IMR-90 (cell line): ENCODE measurements around the gene PLAC9. TPM values are rescaled to one million over a fixed set of nuclear protein-coding genes. Genes with fewer than 3 reads are reported as not detected.
A peak's percentile ranks its signal among the peaks of the same experiment; 100 is the strongest.

ENCODE experiments used
- ATAC-seq: fragments of 200-7000 bp; cut with Tn5 transposase; 2 replicates; pipeline ENCODE4 v1.9.1; 2020; ENCODE audit warnings: low read depth, mild to moderate bottlenecking, moderate library complexity
- BruUV-seq: library from RNA; stranded (reverse); fragments of 400-500 nt; replicated peaks from 2 replicates; lab custom pipeline; 2021; lab: Mats Ljungman, UMichigan
- CTCF ChIA-PET: fragments of 300-600 bp; formaldehyde crosslinking; extraction: SDS; loops from one replicate; lab custom pipeline; 2021; ENCODE audit warnings: antibody characterized with exemption; lab: Yijun Ruan, JAX
- POLR2A ChIA-PET: fragments of 300-600 bp; sonication (Branson Sonifier 250); formaldehyde crosslinking; loops from one replicate; lab custom pipeline; 2022; ENCODE audit warnings: antibody characterized with exemption; ENCODE audit not compliant: unreplicated experiment; lab: Charles Lee
- DNase-seq: peaks from one replicate; pipeline ENCODE4 v3.0.0; 2013
- H2AFZ ChIP-seq: replicated peaks from 2 replicates; pipeline ENCODE3; 2013; ENCODE audit warnings: low read length, mild to moderate bottlenecking; ENCODE audit not compliant: poor library complexity
- H2AK5ac ChIP-seq: 2 replicates; pipeline ENCODE4 v1.6.1; 2013; ENCODE audit warnings: low read depth, low read length, inconsistent platforms
- H2AK9ac ChIP-seq: replicated peaks from 2 replicates; pipeline ENCODE3; 2013; ENCODE audit warnings: mild to moderate bottlenecking, low read depth, low read length, moderate library complexity; ENCODE audit not compliant: poor library complexity
- H2BK120ac ChIP-seq: 2 replicates; pipeline ENCODE4 v1.6.1; 2013; ENCODE audit warnings: low read depth, low read length, inconsistent platforms
- H2BK15ac ChIP-seq: 3 replicates; pipeline ENCODE4 v1.6.1; 2013; ENCODE audit warnings: low read depth, low read length, inconsistent platforms
- H2BK20ac ChIP-seq: 2 replicates; pipeline ENCODE4 v1.6.1; 2013; ENCODE audit warnings: low read depth, mild to moderate bottlenecking, inconsistent platforms, low read length, moderate library complexity
- H2BK5ac ChIP-seq: 2 replicates; pipeline ENCODE4 v1.6.1; 2013; ENCODE audit warnings: mild to moderate bottlenecking, low read depth, low read length, inconsistent platforms; ENCODE audit not compliant: poor library complexity, severe bottlenecking
- H3K14ac ChIP-seq: replicated peaks from 2 replicates; pipeline ENCODE4 v1.6.1; 2013; ENCODE audit warnings: low read depth, low read length, inconsistent platforms
- H3K18ac ChIP-seq: 2 replicates; pipeline ENCODE4 v1.6.1; 2013; ENCODE audit warnings: low read depth, low read length, control low read depth
- H3K23ac ChIP-seq: 2 replicates; pipeline ENCODE4 v1.6.1; 2013; ENCODE audit warnings: low read depth, low read length, inconsistent platforms
- H3K27ac ChIP-seq: 2 replicates; pipeline ENCODE4 v1.5.1; 2013; ENCODE audit warnings: mild to moderate bottlenecking, control low read depth, low read length; ENCODE audit not compliant: insufficient read depth
- H3K27me3 ChIP-seq: 2 replicates; pipeline ENCODE4 v1.6.1; 2013; ENCODE audit warnings: low read length; ENCODE audit not compliant: control insufficient read depth, insufficient read depth
- H3K36me3 ChIP-seq: 2 replicates; pipeline ENCODE4 v1.6.1; 2013; ENCODE audit warnings: low read length, mixed read lengths; ENCODE audit not compliant: control insufficient read depth, insufficient read depth
- H3K4ac ChIP-seq: 2 replicates; pipeline ENCODE4 v1.6.1; 2013; ENCODE audit warnings: low read depth, low read length, inconsistent platforms
- H3K4me1 ChIP-seq: 2 replicates; pipeline ENCODE4 v1.6.1; 2013; ENCODE audit warnings: low read length, mixed read lengths; ENCODE audit not compliant: control insufficient read depth, insufficient read depth
- H3K4me2 ChIP-seq: 2 replicates; pipeline ENCODE4 v1.6.1; 2013; ENCODE audit warnings: low read depth, mild to moderate bottlenecking, control low read depth, low read length, moderate library complexity
- H3K4me3 ChIP-seq: 2 replicates; pipeline ENCODE4 v1.5.1; 2013; ENCODE audit warnings: low read depth, mild to moderate bottlenecking, control low read depth, low read length, moderate library complexity; ENCODE audit not compliant: insufficient read depth
- H3K56ac ChIP-seq: 2 replicates; pipeline ENCODE4 v1.6.1; 2013; ENCODE audit warnings: low read length, inconsistent platforms; ENCODE audit not compliant: insufficient read depth; ENCODE audit errors: extremely low read depth
- H3K79me1 ChIP-seq, 2 experiments: 2 replicates each; pipeline ENCODE4 v1.6.1; 2013; ENCODE audit warnings: low read length in 2 of 2, inconsistent platforms in 1 of 2, low read depth in 1 of 2
- H3K9ac ChIP-seq: 2 replicates; pipeline ENCODE4 v1.6.1; 2013; ENCODE audit warnings: low read depth, low read length, control low read depth
- H3K9me1 ChIP-seq: 2 replicates; pipeline ENCODE4 v1.6.1; 2013; ENCODE audit warnings: low read length, inconsistent platforms; ENCODE audit not compliant: insufficient read depth
- H3K9me3 ChIP-seq: 2 replicates; pipeline ENCODE4 v1.6.1; 2013; ENCODE audit warnings: low read length; ENCODE audit not compliant: control insufficient read depth, insufficient read depth
- H4K20me1 ChIP-seq: 2 replicates; pipeline ENCODE4 v1.6.1; 2013; ENCODE audit warnings: low read length, inconsistent platforms; ENCODE audit not compliant: insufficient read depth
- H4K5ac ChIP-seq: 2 replicates; pipeline ENCODE4 v1.6.1; 2013; ENCODE audit warnings: mild to moderate bottlenecking, low read depth, low read length, control low read depth
- H4K8ac ChIP-seq, 2 experiments: 2 replicates each; pipeline ENCODE4 v1.6.1; 2013; ENCODE audit warnings: low read depth in 2 of 2, low read length in 2 of 2, control low read depth in 1 of 2, inconsistent platforms in 1 of 2
- H4K91ac ChIP-seq: 2 replicates; pipeline ENCODE4 v1.6.1; 2013; ENCODE audit warnings: low read depth, low read length, inconsistent platforms; ENCODE audit not compliant: insufficient read depth
- BHLHE40 ChIP-seq: fragments of 150-350 bp; IDR thresholded peaks from 2 replicates; pipeline ENCODE4 v1.6.1; 2016; ENCODE audit warnings: mild to moderate bottlenecking, low read depth, low read length
- CEBPB ChIP-seq: IDR thresholded peaks from 2 replicates; pipeline ENCODE4 v1.6.1; 2012; ENCODE audit warnings: low read depth, low read length, improper control_type of control experiment
- CHD1 ChIP-seq: IDR thresholded peaks from 2 replicates; pipeline ENCODE4 v1.6.1; 2012; ENCODE audit warnings: low read depth, low read length, improper control_type of control experiment
- CTCF ChIP-seq: conservative IDR thresholded peaks from 2 replicates; pipeline ENCODE4 v1.5.1; 2012; ENCODE audit warnings: mild to moderate bottlenecking, low read depth, low read length, improper control_type of control experiment
- ELK1 ChIP-seq: fragments of 150-350 bp; IDR thresholded peaks from 2 replicates; pipeline ENCODE4 v1.6.1; 2016; ENCODE audit warnings: low read depth, mild to moderate bottlenecking, low read length, moderate library complexity, borderline replicate concordance
- FOS ChIP-seq: fragments of 150-350 bp; IDR thresholded peaks from 2 replicates; pipeline ENCODE4 v1.6.1; 2016; ENCODE audit warnings: low read depth, low read length
- MAFK ChIP-seq: IDR thresholded peaks from 2 replicates; pipeline ENCODE4 v1.6.1; 2012; ENCODE audit warnings: low read depth, low read length, improper control_type of control experiment
- MAZ ChIP-seq: IDR thresholded peaks from 2 replicates; pipeline ENCODE4 v1.6.1; 2012; ENCODE audit warnings: low read depth, mild to moderate bottlenecking, low read length, improper control_type of control experiment, moderate library complexity, borderline replicate concordance
- MXI1 ChIP-seq: IDR thresholded peaks from 2 replicates; pipeline ENCODE4 v1.6.1; 2012; ENCODE audit warnings: low read depth, mild to moderate bottlenecking, low read length, moderate library complexity, borderline replicate concordance
- NFE2L2 ChIP-seq: fragments of 150-350 bp; IDR thresholded peaks from 2 replicates; pipeline ENCODE4 v1.6.1; 2016; ENCODE audit warnings: low read depth, mild to moderate bottlenecking, low read length
- POLR2A ChIP-seq: IDR thresholded peaks from 2 replicates; pipeline ENCODE4 v1.6.1; 2012; ENCODE audit warnings: mild to moderate bottlenecking, low read depth, low read length
- RAD21 ChIP-seq: IDR thresholded peaks from 2 replicates; pipeline ENCODE4 v1.6.1; 2012; ENCODE audit warnings: low read length, improper control_type of control experiment
- RCOR1 ChIP-seq: IDR thresholded peaks from 2 replicates; pipeline ENCODE4 v1.6.1; 2012; ENCODE audit warnings: mild to moderate bottlenecking, low read length, improper control_type of control experiment; ENCODE audit not compliant: insufficient replicate concordance
- RFX5 ChIP-seq: IDR thresholded peaks from 2 replicates; pipeline ENCODE4 v1.8.0; 2012; ENCODE audit warnings: low read depth, mild to moderate bottlenecking, low read length, moderate library complexity
- SMC3 ChIP-seq: fragments of 150-350 bp; IDR thresholded peaks from 2 replicates; pipeline ENCODE4 v1.6.1; 2016; ENCODE audit warnings: low read depth, mild to moderate bottlenecking, antibody characterized with exemption, low read length, moderate library complexity
- USF2 ChIP-seq: fragments of 150-350 bp; IDR thresholded peaks from 2 replicates; pipeline ENCODE4 v1.6.1; 2017; ENCODE audit warnings: mild to moderate bottlenecking, antibody characterized with exemption, low read length, low read depth
- WGBS, 2 experiments: methylation state at CpG; one replicate each; pipeline versions ENCODE4 v1.1.5 to v1.1.7; 2013; ENCODE audit warnings: missing lambda C conversion rate in 2 of 2; ENCODE audit not compliant: insufficient read length in 1 of 2; ENCODE audit errors: extremely low coverage in 2 of 2; 5-methylcytosine and 5-hydroxymethylcytosine counted together
- dilution Hi-C: fragments of 300-500 bp; cut with HindIII; formaldehyde crosslinking; loops from one replicate; pipeline ENCODE4 v1.14.3; 2018; ENCODE audit warnings: low sequenced_read_pairs; ENCODE audit not compliant: unreplicated experiment
- in situ Hi-C: fragments of 300-500 bp; cut with MboI; formaldehyde crosslinking; loops from 3 replicates; pipeline ENCODE4 v1.14.3; 2019; ENCODE audit warnings: low sequenced_read_pairs, inconsistent platforms, mixed read lengths
- intact Hi-C: fragments of 100-400 bp; cut with micrococcal nuclease; formaldehyde crosslinking; loops from 2 replicates; pipeline ENCODE4 v1.10.0; 2022
- polyA plus RNA-seq, 3 experiments: library from polyadenylated mRNA; depleted of rRNA; stranded (reverse); fragments of >200 nt; gene quantifications; 2 replicates each; pipeline ENCODE4 v1.2.3, GENCODE V29; 2012; ENCODE audit warnings: low replicate concordance in 1 of 3
- total RNA-seq: library from RNA; depleted of rRNA; stranded (reverse); fragments of >200 nt; gene quantifications from 2 replicates; pipeline ENCODE4 v1.2.3, GENCODE V29; 2012

Gene PLAC9
- total and polyA plus RNA-seq, 2 of the 4 experiments (the other 2 are of a cell fraction): 1.6 to 12.2 TPM

- Histone ChIP-seq H3K4me3 (no peak overlapping the region), H3K9me3 (no peaks in the 10 kb centered on the region), H3K4me1 (no peaks in the 10 kb centered on the region; the same call in 1 of the 2 replicates), H3K23ac (no peak overlapping the region), H2BK5ac (no peak overlapping the region), H2AK9ac (peak overlapping the region; percentile 35), H2BK120ac (no peak overlapping the region), H2AK5ac (no peak overlapping the region), H2BK20ac (no peak overlapping the region), H3K36me3 (peaks cover 23% of the 10 kb centered on the region), H3K4ac (no peak overlapping the region), H3K79me1 (peaks cover 13 to 27% of the 10 kb centered on the region in 2 experiments), H3K14ac (no peak overlapping the region), H3K4me2 (no peak overlapping the region), H3K9ac (no peak overlapping the region), H4K20me1 (no peaks in the 10 kb centered on the region), H4K5ac (no peak overlapping the region), H3K18ac (no peak overlapping the region), H3K27me3 (no peaks in the 10 kb centered on the region), H3K9me1 (peaks cover 14% of the 10 kb centered on the region), H2BK15ac (no peak overlapping the region), H2AFZ (no peak overlapping the region), H3K56ac (no peak overlapping the region), H4K91ac (no peak overlapping the region), H3K27ac (no peak overlapping the region), H4K8ac (no peak overlapping the region)
- no peak for ATAC-seq
- in situ Hi-C loops (no loop called here), dilution Hi-C loops (no loop called here), intact Hi-C loops (loop anchor here (5.0 kb wide), 1 partner anchor 91 kb away; no protein-coding TSS in a partner anchor)
- TF ChIP-seq USF2 (no peak), RCOR1 (no peak), ELK1 (no peak), BHLHE40 (no peak), FOS (no peak), MXI1 (no peak), SMC3 (no peak), CHD1 (no peak), MAFK (no peak), CEBPB (no peak), NFE2L2 (no peak), RAD21 (no peak), CTCF (no peak), MAZ (no peak), RFX5 (no peak), POLR2A (no peak)
- ChIA-PET POLR2A (no interaction called here), CTCF (interaction anchor here (0.5 kb wide), 1 partner anchor 61 kb away, joined by 4 read pairs; no protein-coding TSS in a partner anchor)
- no TSS peak for BruUV-seq
- WGBS, 2 experiments: no CpG with 5 or more reads among the region's 5 CpGs
- DNase-seq: no peak
Measured at GRCh38 chr10:80148166-80148805, 15.8 kb downstream of the PLAC9 start.
